HG03439 (cell line): ENCODE data around the gene ATP10A.

Experiments used
- ATAC-seq: cut with Tn5 transposase; IDR thresholded peaks from one replicate; pipeline ENCODE4 v1.9.1; 2021; ENCODE audit warnings: mild to moderate bottlenecking, moderate library complexity; ENCODE audit not compliant: unreplicated experiment

Gene ATP10A

DNA sequence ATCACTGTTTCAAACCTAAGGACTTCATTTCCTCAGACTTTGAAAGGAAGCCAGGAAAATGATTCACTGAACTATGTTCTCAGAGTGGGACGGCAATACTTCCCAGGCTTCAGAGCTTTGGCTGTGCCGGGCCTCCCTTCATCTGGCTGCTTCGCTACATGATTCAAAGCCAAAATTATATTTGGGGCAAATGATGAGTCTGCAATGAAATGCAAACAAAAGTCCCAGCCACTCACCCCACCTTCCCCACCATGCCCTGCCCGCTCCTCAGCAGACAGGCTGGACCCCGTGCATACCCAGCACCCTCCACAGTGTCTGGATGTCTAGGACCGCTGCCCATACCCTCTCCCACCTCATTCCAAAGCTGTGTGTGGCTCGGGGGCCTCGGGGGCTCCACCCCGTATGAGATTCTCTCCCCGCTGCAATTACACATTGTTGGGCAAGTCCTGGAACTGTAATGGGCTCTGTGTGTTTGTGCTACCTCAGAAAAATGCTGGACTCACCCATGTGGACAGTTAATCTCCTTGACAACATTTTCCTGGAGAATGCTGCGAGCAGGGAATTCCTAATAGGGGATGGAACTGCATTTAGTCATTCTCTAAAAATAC lies 32.2 kb downstream of the ATP10A start:
- no peak for ATAC-seq

DNA sequence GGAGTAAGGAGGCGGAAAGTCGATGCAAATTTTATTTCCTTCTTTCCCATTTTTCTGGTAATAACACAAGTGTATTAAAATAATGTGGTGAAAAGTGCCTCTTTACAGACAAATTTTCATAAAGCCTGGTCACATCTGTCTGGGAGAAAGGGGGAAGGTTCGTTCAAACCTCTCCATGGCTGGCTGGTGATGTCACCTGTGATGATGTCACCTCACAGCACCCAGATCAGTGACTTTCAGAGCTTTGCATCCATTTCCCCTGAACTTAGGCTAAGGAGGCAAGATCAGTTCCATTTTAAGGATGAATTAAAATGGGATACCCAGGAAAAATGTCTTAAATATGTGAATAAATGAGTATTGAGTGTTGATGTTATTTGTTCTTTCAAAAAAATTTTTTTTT lies 34.1 kb downstream of the ATP10A start:
- ATAC-seq = no peak

DNA sequence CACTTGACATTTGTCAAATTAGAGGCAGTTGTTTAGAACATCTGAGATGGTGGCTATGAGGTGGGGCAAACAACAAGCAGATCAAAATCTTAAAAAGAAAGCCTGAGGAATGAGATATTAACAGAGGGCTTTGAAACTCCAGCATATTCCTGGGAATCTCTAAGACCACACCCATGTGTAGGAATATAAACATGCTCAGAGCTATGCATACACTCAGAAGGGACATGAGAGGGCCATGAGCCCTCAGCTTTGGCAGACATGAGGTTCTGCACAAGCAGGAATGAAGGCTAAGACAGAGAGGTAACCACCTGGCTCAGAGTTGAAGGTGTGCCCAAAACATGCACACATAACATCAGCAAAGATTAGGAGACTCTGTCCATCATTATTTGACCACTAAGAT lies 37.9 kb downstream of the ATP10A start:
- ATAC-seq = no peak

DNA sequence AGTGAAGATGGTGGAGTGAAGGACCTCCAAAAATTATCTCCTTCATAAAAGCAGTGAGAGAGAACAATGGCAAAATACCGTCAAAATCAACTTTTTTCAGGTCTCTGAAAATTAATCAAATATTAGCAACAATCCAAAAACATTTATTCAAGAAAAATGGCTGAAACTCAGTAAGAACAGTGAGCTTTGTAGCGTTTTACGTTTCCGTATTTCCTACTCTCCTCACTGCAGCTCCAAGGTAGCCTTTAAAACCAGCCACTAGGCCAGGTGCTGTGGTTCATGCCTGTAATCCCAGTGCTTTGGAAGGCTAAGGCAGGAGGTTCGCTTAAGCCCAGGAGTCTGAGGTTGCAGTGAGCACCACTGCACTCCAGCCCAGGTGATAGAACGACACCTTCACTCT lies 38.5 kb downstream of the ATP10A start:
- ATAC-seq = no peak

DNA sequence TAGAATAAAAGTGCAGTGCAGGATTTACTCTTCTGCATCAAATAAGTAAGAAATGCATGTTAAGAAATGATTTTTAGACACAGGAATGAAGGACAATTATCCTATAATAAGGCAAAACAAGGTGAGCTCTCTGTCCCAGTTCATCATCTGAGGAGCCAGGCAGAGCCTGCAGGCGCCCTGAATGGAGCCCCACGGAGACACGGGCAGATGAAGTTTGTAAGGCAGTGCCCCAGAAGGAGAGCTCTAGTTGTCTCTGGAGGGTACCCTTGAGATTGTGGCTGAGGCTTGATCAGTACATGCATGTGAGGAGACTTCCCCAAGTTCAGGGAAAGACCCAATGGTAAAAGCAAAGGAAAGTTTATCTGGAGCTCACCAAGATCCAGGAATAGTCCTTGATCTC lies 50.3 kb downstream of the ATP10A start:
- ATAC-seq = no peak

DNA sequence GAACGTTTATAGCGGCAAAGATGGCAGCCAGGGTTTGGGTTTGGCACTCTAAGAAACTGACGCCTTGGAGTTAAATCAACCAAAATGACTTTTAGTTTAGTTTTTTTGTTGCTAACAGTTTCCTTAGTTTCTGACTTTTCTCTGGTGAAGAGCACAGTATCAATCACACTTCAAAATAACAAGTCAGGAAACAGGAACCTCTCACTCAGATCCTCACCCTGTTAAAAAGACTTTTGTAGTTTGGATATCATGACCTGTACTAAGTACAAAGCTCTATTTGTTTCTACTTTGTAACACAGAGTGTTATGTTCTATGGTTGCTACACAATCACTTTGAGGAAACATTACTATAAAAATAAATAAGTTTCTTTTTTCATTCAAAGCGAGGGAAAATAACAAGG lies 51.1 kb downstream of the ATP10A start:
- no peak for ATAC-seq

DNA sequence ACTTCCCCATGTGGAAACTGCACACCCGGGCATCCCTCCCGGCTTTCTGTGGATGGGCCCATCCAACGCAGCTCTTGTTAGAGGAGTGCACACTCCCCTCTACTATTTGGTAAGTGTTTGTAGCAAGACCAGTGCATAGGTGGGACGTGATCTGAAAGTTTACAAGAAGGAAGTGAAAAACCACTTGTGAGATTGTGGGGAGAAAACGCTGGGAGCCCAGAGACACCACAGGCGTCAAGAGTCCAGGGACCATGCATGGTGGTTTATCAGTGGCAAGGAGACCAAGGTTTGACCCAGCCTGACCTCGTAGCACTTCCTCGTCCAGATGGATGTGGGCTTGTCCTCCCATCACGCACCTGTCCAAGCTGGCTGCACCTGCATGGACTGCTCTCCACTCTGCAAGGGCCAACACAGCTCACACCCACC lies 51.6 kb downstream of the ATP10A start:
- no peak for ATAC-seq

DNA sequence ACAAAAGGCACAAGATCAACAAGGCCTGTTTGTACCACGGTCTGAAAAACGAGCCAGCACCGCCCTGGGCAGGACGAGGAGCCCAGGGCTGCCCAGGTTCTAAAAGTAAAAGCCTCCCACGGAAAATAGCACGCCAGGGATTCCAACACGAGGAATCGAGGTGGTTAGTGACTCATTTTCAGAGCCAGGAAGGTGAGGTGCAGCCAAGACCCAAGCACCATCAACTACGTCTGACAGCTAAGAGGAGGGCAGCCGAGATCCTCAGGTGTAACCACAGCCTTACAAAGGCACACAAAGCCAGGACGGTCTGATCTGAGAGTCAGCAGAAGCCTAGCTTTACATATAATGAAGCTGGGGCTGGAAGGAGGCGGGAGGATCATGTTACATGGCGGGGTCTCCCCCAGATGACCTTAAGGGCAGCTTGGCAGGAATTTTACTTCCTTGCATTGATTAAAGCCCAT lies 52.5 kb downstream of the ATP10A start:
- ATAC-seq = no peak

DNA sequence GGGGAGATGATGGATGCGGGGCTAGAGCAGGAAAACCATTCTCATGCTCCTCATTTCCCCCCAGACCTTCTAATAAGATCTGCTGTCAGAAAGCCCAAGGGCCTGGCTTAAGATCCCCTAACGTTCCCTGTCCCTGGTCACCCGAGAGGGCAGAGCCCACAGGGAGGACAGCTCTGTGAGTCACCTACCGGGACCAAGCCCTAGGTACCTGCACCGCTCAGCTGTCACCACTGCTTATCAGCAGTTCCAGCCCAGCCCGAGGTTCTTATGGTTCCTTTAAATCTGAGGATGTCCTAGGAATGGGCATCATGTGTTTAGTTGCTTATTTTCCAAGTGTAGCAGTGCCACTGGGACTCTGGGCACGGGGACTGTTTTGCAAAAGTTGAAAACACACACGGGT lies 53.0 kb downstream of the ATP10A start:
- no peak for ATAC-seq

DNA sequence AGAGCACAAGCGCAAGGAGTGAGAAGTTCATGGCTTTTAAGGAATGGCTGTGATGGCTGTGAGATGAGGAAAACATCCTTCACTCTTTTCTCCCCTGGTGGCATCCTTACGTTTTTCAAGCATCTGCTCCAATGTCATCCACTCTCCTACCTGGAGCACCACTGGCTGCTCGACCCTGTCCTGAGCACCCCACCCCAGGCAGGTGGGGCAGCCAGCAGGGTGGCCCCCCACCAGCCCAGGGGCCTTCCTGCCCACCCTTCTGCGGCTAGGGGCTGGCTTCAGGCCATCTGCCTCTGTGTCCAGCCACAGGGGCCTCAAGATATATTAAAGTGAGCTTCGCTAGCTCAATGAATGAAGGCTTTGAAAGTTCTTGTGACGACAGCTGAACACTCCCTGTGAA lies 56.1 kb downstream of the ATP10A start:
- no peak for ATAC-seq

DNA sequence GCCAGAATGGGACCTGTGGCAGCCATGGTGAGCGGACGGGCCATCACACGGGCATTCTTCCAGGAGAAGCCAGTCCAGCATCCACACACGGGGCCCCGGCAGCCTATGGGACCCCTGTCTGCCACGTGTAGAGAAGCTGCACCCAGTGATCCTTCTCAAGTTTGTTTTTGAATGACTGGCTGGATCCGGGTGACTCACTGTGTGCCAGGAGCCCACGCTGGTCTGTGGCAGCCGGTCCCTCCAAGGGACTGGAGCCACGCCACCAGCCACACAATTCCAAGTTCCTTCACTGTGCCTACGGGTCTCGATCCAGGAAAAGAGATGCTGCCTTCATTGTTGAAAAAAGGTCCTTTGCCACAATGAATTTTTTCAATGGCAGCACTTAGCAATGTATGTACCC lies 58.1 kb downstream of the ATP10A start:
- ATAC-seq = no peak

DNA sequence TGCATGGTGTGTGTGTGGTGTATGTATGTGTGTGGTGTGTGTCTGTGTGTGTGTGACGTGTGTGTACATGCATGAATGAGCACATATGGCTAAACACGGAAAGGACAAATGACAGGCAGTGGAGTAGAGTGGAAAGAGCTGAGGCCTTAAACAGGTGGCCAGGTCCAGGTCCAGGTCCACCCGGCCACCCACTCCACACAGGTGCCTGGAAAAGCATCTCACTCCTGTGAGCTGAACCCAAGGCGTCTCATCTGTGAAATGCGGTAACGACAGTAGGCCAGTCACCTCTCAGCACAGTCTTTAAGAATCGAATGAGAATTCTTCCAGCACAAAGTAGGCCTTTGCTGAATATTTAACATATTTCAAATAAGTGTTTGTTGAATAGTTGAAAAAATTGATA lies 58.7 kb downstream of the ATP10A start:
- ATAC-seq = no peak

DNA sequence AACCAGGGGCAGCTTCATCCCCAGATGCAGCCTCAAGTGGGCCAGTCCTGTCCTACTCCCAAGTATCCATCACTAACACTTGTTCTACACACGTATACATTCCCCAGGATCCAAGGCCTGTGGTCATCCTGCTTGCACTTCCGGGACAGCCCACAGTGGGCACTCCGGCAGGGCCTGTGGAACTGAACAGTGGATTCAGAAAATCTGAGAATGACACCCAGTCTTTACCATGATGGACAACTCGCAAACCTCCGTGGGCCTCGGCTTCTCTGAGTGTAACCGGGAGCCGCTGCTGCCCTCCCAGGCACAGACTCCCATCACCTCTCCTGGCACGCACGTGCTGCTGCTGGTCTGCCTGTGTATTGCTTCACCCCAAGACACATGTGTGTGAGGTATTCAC lies 59.6 kb downstream of the ATP10A start:
- no peak for ATAC-seq

DNA sequence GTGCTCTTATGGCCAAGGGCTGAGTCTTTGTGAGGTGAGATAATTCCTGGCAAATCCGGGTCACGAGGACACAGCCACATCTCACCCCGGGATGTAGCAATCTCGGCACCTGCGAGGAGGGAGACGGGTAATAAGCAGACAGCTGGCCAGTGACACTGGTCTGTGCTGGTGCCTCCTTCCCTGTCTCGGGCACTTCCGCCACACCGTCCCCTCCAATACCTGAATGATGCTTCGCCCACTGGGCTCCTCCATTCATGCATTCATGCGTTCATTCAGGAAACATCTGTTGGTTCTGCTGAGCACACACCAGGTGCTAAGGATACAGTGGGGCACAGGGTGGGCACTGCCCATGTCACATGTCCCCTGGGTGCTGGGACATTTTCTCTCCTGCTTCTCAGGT lies 60.1 kb downstream of the ATP10A start:
- ATAC-seq = no peak

DNA sequence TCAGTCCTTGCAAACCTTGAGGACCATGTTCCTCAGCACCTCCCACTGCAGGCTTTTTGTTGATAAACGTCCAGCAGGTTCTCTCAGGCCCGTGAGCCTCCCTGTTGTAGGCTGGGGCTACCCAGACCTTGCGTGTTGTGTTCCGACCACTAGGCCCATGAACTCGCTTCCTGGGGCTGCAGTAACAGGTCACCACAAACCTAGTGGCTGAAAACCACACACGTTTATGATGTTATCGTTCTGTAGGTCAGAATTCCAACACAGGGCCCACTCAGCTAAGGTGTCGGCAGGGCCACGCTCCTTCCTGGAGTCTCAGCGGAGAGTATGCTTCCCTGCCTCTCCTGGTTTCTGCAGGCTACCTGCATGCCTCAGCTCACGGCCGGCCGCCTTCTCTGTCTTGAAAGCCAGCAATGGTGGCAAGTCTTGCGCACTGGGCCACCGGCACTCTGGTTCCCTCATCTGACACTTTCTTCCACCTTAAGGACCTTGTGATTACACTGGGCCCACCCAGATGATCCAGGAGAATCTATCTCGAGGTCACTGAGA lies 60.8 kb downstream of the ATP10A start:
- no peak for ATAC-seq

DNA sequence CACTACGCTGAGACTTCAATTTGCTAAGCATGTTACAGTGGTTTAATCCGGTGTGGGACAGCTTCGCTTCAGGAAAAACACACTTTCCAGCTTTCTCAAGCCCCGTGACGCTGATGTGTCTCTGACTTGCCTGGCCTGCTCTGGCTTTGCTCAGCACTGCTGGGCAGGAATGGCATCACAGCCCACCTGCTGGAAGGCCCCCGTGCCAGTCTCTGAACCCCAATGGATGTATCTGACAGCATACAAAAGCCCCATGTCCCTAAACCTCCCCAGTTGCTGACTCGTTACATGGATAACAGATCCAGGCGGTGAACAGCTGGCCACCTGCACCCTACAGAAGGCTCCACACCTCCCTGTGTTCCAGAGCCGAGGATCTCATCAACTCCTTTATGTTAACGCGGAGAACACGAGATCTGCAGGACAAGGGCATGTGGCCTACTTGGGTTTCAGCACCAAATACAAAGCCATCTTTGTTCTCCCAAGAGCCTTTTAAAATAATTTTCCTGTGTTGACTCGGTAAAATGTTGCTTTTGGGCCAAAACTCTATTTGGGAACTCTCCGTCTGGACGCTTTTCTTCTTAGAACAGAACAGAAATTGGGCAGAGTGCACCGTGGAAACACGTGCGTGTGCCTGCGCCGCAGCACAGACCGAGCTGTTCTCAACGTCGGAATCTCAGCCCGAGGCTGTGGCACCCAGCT lies 61.4 kb downstream of the ATP10A start:
- no peak for ATAC-seq

DNA sequence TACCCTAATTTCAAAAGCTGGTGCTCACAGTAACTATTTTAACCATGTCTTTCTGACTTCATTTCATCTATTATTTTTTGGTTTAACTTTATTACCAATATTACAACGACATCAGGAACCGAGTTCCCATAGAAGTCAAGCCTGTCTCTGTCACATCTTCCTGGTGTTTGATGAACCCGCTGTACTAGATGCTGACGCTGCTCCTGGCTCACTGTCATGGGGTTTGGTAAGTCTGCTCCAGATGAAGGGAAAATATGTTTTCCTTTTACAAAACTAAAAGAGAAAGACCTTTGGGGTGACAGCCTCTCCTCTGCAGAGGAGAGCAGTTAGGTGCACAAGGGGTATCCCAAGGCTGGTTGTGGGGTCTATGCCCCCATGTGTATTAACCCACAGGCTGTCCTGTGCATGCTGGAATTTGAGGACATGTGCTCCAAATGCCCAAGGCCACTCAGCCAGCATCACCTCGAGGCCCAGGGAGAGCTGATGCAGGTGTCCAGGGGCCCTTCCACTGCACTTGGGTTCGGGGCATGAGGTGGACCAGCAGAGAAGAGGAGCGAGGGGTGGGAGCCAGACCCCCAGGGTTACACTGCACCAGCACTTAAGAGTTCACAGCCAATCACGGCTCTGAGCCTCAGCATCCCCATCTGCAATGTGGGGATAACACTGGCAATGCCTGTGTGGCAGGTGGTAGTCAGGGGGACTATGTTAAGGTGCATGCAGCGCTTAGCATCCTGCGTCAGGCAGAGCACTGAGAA lies 62.2 kb downstream of the ATP10A start:
- no peak for ATAC-seq

DNA sequence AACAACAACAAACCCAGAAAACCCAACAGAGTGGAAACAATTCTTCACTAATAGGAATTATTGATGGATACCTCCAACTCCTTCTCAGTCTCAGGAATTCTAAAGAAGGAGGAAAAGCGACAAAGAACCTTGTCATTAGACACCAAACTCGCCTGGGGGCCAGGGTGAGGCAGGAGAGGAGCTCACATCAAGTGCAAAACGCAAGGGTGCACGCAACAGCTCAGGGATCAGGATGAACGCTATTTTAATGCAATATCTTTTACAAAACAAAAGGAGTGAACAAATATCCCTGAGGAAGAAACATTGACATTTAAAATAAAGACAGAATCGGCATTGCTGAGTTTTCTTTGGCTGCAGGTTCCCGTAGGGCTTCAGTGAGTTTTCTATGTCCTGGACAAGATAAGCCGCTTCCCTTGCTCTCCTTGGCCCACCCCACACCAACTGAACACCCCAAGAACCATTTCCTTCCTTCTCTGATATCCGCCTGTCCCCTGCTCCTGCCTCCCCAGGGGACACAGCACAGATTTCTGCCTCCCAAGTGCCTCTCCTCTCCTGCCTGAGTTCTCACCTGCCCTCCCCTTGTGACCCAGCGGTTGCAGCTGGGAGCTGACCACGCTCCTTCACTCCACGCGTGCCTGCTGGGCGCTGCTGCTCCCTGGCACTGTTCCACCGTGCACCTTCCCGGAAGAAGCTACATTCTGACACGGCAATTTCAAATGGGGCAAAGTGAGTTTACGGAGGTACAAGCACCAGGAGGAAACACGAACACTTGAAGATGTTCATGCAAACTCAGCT lies 63.0 kb downstream of the ATP10A start:
- no peak for ATAC-seq

DNA sequence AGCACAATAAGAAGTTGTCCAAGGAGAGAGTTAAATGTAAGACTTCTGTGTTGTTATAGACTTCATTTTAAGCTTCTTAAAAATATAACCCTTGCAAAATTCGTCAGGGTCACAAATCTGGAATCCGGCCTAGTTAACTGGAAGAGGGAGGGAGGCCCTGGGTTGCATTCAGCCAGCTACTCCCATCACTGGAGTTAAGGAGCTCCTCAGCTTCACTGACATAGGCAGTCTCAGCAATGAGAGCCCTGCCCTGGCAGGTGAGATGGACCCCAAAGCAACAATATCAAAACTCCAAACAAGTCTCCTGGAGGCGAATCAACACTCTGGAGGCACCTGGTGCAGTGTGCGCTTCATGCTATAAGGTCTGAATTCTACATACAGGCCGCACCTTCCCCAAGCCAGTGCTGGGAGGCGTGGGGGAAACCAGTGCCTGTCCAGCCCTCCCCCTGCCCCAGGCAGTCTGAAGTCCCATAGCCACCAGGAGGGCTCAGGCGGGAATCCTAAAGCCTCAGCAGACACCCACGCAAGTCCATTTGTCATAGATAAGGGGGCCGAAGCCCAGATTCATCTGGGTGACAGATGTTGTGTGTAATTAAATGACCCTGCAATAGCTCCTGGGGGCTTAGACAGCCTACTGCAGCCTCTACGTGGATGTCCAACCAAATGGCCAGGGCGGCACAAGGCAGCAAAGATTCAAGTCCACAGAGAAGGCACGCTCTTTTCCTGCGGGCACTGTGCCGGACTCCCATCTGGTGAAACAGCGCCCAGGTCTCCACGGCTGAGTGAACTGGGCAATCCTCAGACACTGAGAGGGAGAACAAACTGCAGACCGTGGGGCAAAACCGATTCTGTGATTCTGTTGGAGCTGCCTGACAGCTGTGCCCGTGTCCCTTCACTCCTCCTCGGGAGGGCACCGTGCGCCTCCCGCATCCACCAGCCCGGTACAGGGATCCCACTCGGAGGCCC lies 64.9 kb downstream of the ATP10A start:
- no peak for ATAC-seq

DNA sequence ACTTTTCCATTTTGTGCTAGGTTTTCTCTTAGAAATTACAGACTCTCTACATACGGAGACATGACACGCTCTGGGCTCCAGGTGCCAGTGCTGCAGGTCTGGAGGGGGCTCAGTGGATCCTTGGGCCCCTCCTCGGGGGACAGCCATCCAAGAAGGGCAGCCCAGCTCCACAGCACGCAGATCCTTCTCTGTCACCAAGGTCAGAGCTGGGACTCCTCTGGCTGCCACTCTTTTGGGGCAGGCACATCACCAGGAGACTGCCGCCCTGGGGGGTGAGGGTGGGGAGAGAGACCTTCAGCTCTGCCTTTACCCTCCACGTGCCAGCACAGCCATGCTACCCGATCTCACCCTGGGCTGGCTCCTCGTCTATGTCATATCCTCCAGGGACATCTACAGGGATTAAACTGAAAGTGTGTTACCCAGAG lies 65.6 kb downstream of the ATP10A start:
- no peak for ATAC-seq
